Measurements from ENCODE around the gene ENDOD1.
"Not testable (repeated sequence)": the region's sequence is repeated elsewhere in the genome, so short reads cannot be mapped to it uniquely, and the experiment has no call there.

The ENDOD1 gene

GRCh38 chr11:95104121-95104830 is 14.6 kb downstream of the ENDOD1 start:
- DNase-seq (ENCODE audit: low read depth in 2 of 2), result no peak

GRCh38 chr11:95104856-95105255 is 15.2 kb downstream of the ENDOD1 start:
- no peak for DNase-seq (ENCODE audit: low read depth in 2 of 2)

GRCh38 chr11:95108159-95108611 is 18.5 kb downstream of the ENDOD1 start:
- no peak for DNase-seq (ENCODE audit: low read depth in 2 of 2)

GRCh38 chr11:95108671-95109551 is 19.3 kb downstream of the ENDOD1 start:
- no peak for DNase-seq (ENCODE audit: low read depth in 2 of 2)

- not testable (repeated sequence) for DNase-seq (ENCODE audit: low read depth in 2 of 2)
Measured at GRCh38 chr11:95111471-95111870, 21.8 kb downstream of the ENDOD1 start.

GRCh38 chr11:95111923-95112540 is 22.4 kb downstream of the ENDOD1 start:
- DNase-seq (ENCODE audit: low read depth in 2 of 2), result no peak

GRCh38 chr11:95115597-95115996 is 26.0 kb downstream of the ENDOD1 start:
- DNase-seq (ENCODE audit: low read depth in 2 of 2), result no peak

- no peak for DNase-seq (ENCODE audit: low read depth in 2 of 2)
Measured at GRCh38 chr11:95119361-95120060, 29.9 kb downstream of the ENDOD1 start.

GRCh38 chr11:95121698-95122097 is 32.1 kb downstream of the ENDOD1 start:
- no peak for DNase-seq (ENCODE audit: low read depth in 2 of 2)

GRCh38 chr11:95123556-95123955 is 33.9 kb downstream of the ENDOD1 start:
- no peak for DNase-seq (ENCODE audit: low read depth in 2 of 2)

- DNase-seq (ENCODE audit: low read depth in 2 of 2), result no peak
Measured at GRCh38 chr11:95128602-95129001, 39.0 kb downstream of the ENDOD1 start.

GRCh38 chr11:95132956-95133355 is 43.3 kb downstream of the ENDOD1 start:
- no peak for DNase-seq (ENCODE audit: low read depth in 2 of 2)

- DNase-seq (ENCODE audit: low read depth in 2 of 2), result no peak
Measured at GRCh38 chr11:95134491-95134890, 44.8 kb downstream of the ENDOD1 start.

GRCh38 chr11:95135155-95135554 is 45.5 kb downstream of the ENDOD1 start:
- no peak for DNase-seq (ENCODE audit: low read depth in 2 of 2)

GRCh38 chr11:95135880-95136279 is 46.2 kb downstream of the ENDOD1 start:
- DNase-seq (ENCODE audit: low read depth in 2 of 2), result no peak

- not testable (repeated sequence) for DNase-seq (ENCODE audit: low read depth in 2 of 2)
Measured at GRCh38 chr11:95136747-95137146, 47.1 kb downstream of the ENDOD1 start.

- DNase-seq (ENCODE audit: low read depth in 2 of 2), result no peak
Measured at GRCh38 chr11:95137299-95137698, 47.7 kb downstream of the ENDOD1 start.

- DNase-seq (ENCODE audit: low read depth in 2 of 2), result no peak
Measured at GRCh38 chr11:95138448-95138847, 48.8 kb downstream of the ENDOD1 start.

- DNase-seq (ENCODE audit: low read depth in 2 of 2), result no peak
Measured at GRCh38 chr11:95140397-95141033, 50.9 kb downstream of the ENDOD1 start.

- no peak for DNase-seq (ENCODE audit: low read depth in 2 of 2)
Measured at GRCh38 chr11:95142431-95142830, 52.8 kb downstream of the ENDOD1 start.

GRCh38 chr11:95143106-95143681 is 53.5 kb downstream of the ENDOD1 start:
- DNase-seq (ENCODE audit: low read depth in 2 of 2), result no peak

All from stimulated activated CD4-positive, alpha-beta T cell treated with anti-CD3 and anti-CD28 coated beads, Interleukin-12 subunit alpha, Interleukin-12 subunit beta, amount 100 ng/mL, for 24 hours (primary cell).